Right lobe of liver (tissue), 6 donors: ENCODE measurements around the gene ZNF837. TPM values are rescaled to one million over a fixed set of nuclear protein-coding genes. Genes with fewer than 3 reads are reported as not detected.
A peak's percentile ranks its signal among the peaks of the same experiment; 100 is the strongest.
"Not testable (repeated sequence)": the region's sequence is repeated elsewhere in the genome, so short reads cannot be mapped to it uniquely, and the experiment has no call there.

Experiments
- ATAC-seq, 4 donors: fragments of 200-7000 bp; cut with Tn5 transposase; one replicate each; pipeline ENCODE4 v1.9.1; 2020; ENCODE audit warnings: mild to moderate bottlenecking in 4 of 4, moderate library complexity in 4 of 4
- DNase-seq, 3 donors: peaks; one replicate each; pipeline ENCODE4 v3.0.0-alpha.2; 2020
- H3K27ac ChIP-seq, 3 donors: fragments of 200-600 bp; one replicate each; pipeline ENCODE4 v1.8.0; 2022
- H3K27me3 ChIP-seq, 2 donors: fragments of 200-600 bp; one replicate each; pipeline ENCODE4 v1.8.0; 2022
- H3K36me3 ChIP-seq, 4 donors: fragments of 200-600 bp; sonication (generic) in 1 of 4; one replicate each; pipeline versions ENCODE4 v1.5.1 to v1.8.0; 2017 to 2022; ENCODE audit warnings: control low read depth in 1 of 4
- H3K4me1 ChIP-seq, 4 donors: fragments of 200-600 bp; sonication (generic) in 1 of 4; one replicate each; pipeline versions ENCODE4 v1.5.1 to v1.8.0; 2017 to 2022; ENCODE audit warnings: control low read depth in 1 of 4
- H3K4me3 ChIP-seq, 3 donors: fragments of 200-600 bp; one replicate each; pipeline ENCODE4 v1.8.0; 2022
- H3K9me3 ChIP-seq, 4 donors: fragments of 200-600 bp; sonication (generic) in 1 of 4; one replicate each; pipeline versions ENCODE4 v1.5.1 to v1.8.0; 2017 to 2022; ENCODE audit warnings: control low read depth in 1 of 4
- POLR2A ChIP-seq: fragments of 450-650 bp; IDR thresholded peaks from one replicate; pipeline ENCODE4 v1.6.1; 2017; ENCODE audit warnings: antibody characterized with exemption, mild to moderate bottlenecking
- WGBS: methylation state at CpG from one replicate; pipeline ENCODE4 v1.1.6; 2018; ENCODE audit warnings: low coverage, low lambda C conversion rate; ENCODE audit not compliant: insufficient coverage; ENCODE audit errors: missing lambda C conversion rate; 5-methylcytosine and 5-hydroxymethylcytosine counted together
- intact Hi-C, 2 donors: fragments of 100-400 bp; cut with DNase I; formaldehyde crosslinking; loops; one replicate each; pipeline versions ENCODE4 v1.11.2 to v1.14.1; 2022
- total RNA-seq, 6 experiments: library from RNA; depleted of rRNA in 2 of 6; stranded (reverse); fragments of >200 nt in 2 of 6; fragmentation: NEBNext Ultra II Directional in 3 of 6; extraction: Animal tissue kit (Norgen Biotek cat#: 25700) in 3 of 6; gene quantifications; one replicate each; pipeline versions ENCODE4 v1.1.0 to v1.2.4, GENCODE V29; 2016 to 2023
- TF ChIP-seq, protein P1 (sequence below), 4 donors: fragments of 200-600 bp in 3 of 4; fragments of 450-650 bp in 1 of 4; IDR thresholded peaks; one replicate each; pipeline versions ENCODE4 v1.5.1 to v1.8.0; 2016 to 2022; ENCODE audit warnings: antibody characterized with exemption in 4 of 4, mild to moderate bottlenecking in 2 of 4
- donor health status: DM: no; HTN: yes; CAD: no.
- donor health status: DM: no; HTN: no; CAD: no.
- donor health status: DM: no; HTN: no; CAD: no.
- donor health status: DM: no; HTN: yes; CAD: no.
- donor health status: DM: no; HTN: yes; CAD: no.

Gene ZNF837
- total RNA-seq, 6 experiments from 2014 or later, result 1.7 to 3.9 (median 2.4) TPM

DNA sequence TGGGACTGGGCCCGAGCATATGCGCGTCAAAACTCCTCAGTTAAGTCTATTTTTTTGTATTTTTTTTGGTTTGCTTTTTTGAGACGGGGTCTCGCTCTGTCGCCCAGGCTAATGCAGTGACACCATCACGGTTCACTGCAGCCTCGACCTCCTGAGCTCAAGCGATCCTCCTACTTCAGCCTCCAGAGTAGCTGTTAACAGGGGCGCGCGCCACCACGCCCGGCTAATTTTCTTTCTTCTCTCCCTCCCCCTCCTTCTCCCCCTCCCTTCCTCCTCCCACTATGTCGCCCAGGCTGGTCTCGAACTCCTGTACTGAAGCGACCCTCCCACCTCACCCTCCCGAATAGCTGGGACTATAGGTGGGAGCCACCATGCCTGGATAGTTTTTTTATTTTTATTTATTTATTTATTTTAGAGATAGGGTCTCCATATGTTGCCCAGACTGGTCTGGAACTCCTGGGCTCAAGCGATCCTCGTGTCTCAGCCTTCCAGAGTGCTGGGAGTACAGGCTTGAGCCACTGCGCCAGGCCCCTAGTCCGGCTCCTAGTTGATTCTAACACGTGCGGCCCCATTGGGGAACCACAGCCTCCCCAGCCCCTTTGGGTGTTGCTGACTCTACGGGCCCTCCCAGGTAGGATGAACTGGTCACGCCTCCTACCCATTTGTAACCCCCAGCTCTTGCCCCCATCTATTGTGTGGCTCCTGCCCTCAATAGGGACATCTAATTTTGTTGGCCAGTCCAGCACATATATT is 806 bp upstream of the ZNF837 start:
- H3K27me3 ChIP-seq, result no peaks in the 10 kb centered on the region
- H3K4me3 ChIP-seq, result peak overlapping the region; percentile 50 to 99 (median 77)
- H3K27ac ChIP-seq, result peak overlapping the region in 2 of 3 donors; percentile 51 to 56
- no peaks in the 10 kb centered on the region for H3K9me3 ChIP-seq
- no peak for ATAC-seq
- peak in 1 of 3 donors; percentile 25 for DNase-seq
- no peak for TF ChIP-seq POLR2A
- TF ChIP-seq, protein P1, sequence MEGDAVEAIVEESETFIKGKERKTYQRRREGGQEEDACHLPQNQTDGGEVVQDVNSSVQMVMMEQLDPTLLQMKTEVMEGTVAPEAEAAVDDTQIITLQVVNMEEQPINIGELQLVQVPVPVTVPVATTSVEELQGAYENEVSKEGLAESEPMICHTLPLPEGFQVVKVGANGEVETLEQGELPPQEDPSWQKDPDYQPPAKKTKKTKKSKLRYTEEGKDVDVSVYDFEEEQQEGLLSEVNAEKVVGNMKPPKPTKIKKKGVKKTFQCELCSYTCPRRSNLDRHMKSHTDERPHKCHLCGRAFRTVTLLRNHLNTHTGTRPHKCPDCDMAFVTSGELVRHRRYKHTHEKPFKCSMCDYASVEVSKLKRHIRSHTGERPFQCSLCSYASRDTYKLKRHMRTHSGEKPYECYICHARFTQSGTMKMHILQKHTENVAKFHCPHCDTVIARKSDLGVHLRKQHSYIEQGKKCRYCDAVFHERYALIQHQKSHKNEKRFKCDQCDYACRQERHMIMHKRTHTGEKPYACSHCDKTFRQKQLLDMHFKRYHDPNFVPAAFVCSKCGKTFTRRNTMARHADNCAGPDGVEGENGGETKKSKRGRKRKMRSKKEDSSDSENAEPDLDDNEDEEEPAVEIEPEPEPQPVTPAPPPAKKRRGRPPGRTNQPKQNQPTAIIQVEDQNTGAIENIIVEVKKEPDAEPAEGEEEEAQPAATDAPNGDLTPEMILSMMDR (IDR thresholded peaks at IDR 0.05), result no peak
- WGBS, result 15% methylated on average over 20 of the region's 26 CpGs
- H3K4me1 ChIP-seq, result peaks cover 0 to 26% (median 6%) of the 10 kb centered on the region in 4 donors
- intact Hi-C loops, result no loop called here
- H3K36me3 ChIP-seq, result no peaks in the 10 kb centered on the region

DNA sequence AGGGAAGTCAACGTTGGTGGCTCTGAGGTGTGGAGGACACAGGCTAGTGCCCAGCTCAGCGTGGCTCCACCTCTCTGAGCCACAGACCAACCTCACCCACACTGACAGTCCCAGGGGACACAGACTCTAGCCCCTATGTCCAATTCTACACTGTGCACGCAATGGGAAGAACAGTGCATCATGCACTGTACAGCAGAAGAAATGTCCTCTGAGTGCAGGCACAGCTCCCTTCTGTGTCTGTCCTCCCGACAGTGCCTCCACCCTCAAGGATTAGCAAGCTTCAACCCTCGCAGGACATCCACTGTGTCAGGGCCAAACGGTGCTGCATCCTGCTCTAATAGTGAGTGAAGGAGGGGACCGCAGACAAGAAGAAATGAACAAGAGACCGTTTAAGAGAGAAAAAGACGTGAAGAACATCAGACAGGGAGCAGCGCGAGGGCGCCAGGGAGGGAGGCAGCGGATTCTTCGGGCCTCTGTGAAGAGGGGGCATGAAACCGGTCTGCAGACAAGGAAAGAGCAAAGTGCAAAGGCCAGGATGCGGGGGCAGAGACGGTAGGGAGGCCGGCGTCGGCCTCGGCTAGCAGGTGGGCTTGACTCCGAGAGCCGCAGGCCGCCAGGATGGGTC is 681 bp downstream of the ZNF837 start:
- Histone ChIP-seq H3K27me3 (no peaks in the 10 kb centered on the region), H3K4me3 (peak overlapping the region; percentile 53 to 99 (median 77)), H3K36me3 (no peaks in the 10 kb centered on the region), H3K27ac (peak overlapping the region; percentile 77 to 95 (median 78)), H3K9me3 (no peaks in the 10 kb centered on the region), H3K4me1 (peaks cover 0 to 17% (median 2%) of the 10 kb centered on the region in 4 donors)
- intact Hi-C loops, result no loop called here
- TF ChIP-seq, protein P1 (IDR thresholded peaks at IDR 0.05), result no peak
- TF ChIP-seq POLR2A, result no peak
- WGBS, result 3% methylated on average over 13 of the region's 24 CpGs
- DNase-seq (no peak), ATAC-seq (no peak)

DNA sequence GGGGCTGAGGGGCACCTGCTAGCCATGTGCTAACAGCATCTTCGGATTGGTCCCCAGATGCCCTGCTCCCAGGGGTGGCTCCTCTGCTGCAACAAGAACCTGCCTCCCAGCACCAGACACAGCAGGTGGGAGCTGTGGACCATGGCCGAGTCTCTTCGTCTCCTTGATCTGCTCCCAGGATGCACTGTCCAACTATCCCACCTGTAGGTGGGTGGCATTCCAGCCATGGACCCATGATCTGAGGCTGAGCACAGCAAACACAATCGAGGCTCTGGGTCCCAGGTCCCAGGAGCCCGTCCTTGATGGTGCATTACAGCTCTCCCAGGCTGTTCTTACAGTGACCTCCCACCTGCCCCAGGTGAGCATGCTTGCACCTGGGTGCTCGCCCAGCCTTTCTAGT is 1.6 kb downstream of the ZNF837 start:
- no peak for ATAC-seq

DNA sequence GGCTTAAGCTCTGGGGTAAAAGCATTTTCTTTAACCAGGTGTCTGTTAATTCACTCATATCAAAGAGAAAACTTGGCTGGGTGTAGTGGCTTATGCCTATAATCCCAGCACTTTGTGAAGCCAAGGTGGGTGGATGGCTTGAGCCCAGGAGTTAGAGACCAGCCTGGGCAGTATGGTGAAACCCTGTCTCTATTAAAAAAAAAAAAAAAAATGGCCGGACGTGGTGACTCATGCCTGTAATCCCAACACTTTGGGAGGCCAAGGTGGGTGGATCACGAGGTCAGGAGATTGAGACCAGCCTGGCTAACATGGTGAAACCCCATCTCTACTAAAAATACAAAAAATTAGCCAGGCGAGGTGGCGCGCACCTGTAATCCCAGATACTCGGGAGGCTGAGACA is 4.1 kb downstream of the ZNF837 start:
- DNase-seq, result peak in 1 of 3 donors; percentile 9
- WGBS, result 65% methylated on average over 6 of the region's 7 CpGs
- H3K4me3 ChIP-seq, H3K27ac ChIP-seq, H3K27me3 ChIP-seq, H3K36me3 ChIP-seq, H3K9me3 ChIP-seq, intact Hi-C loops, ATAC-seq: not testable (repeated sequence)
- H3K4me1 ChIP-seq, result peaks cover 0 to 20% (median 10%) of the 10 kb centered on the region in 4 donors

More for the DNA sequence above, 1.6 kb downstream of the ZNF837 start:
- DNase-seq, result peak in 1 of 3 donors; percentile 11
- Histone ChIP-seq H3K4me3 (no peak overlapping the region), H3K9me3 (no peaks in the 10 kb centered on the region), H3K27me3 (no peaks in the 10 kb centered on the region), H3K27ac (no peak overlapping the region), H3K4me1 (peaks cover 0 to 16% (median 2%) of the 10 kb centered on the region in 4 donors), H3K36me3 (no peaks in the 10 kb centered on the region)
- WGBS, result no CpG with 5 or more reads among the region's 6 CpGs
- intact Hi-C loops, result no loop called here
- TF ChIP-seq, protein P1 (IDR thresholded peaks at IDR 0.05), result no peak
- TF ChIP-seq POLR2A, result no peak

DNA sequence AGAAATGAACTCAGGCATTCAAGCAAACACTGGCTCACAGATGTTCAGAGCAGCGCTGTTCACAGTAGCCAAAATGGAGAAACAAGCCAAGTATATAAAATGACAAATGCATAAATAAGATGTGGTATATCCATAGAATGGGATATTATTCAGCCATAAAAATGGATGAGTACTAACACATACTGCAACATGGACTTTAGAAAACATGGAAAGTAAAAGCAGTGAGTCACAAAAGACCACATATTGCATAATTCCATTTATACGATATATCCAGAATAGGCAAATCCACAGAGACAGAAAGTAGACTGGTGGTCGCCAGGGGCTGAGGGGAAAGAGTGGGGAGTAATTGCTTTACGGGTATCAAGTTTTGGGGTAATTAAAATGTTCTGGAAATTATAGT is 6.6 kb downstream of the ZNF837 start:
- intact Hi-C loops, result no loop called here

More for the DNA sequence above, 6.6 kb downstream of the ZNF837 start:
- no peak for ATAC-seq
- no peak for DNase-seq
- Histone ChIP-seq H3K36me3 (no peaks in the 10 kb centered on the region), H3K27me3 (no peaks in the 10 kb centered on the region), H3K4me3 (no peak overlapping the region), H3K9me3 (no peaks in the 10 kb centered on the region), H3K4me1 (peaks cover 0 to 16% (median 4%) of the 10 kb centered on the region in 4 donors), H3K27ac (no peak overlapping the region)
- TF ChIP-seq, protein P1 (IDR thresholded peaks at IDR 0.05), result no peak
- 67% methylated on average over 4 of the region's 4 CpGs for WGBS
